Measurements from ENCODE around the gene MUS81. TPM values are rescaled to one million over a fixed set of nuclear protein-coding genes. Genes with fewer than 3 reads are reported as not detected.

MUS81 gene
- total RNA-seq, 4 donors from 2014 or later: 19.9 to 41.8 (median 30.2) TPM

DNA sequence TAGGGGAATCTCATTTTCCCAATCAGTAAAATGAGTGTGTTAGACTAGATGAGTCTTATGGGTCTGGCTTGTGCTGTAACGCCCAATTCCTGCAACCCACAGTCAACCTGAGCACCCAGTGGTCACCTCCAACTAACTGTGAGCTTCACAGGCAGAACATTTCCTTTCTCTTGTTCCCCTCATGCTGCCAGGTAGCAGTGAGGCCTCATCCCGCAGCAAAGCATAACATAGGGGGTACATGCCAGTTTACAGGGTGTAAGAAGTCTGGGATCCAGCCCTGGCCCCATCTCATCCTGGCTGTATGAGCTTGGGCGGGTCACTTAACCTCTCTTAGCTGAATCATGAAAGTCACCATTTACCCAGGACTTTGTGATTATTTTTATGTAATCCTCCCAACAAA, 8.7 kb downstream of the MUS81 start:
- no peak for TF ChIP-seq CTCF (IDR thresholded peaks at IDR 0.05; ENCODE audit: low read depth)

GRCh38 chr11:65869643-65870306, 9.5 kb downstream of the MUS81 start:
- no peak for TF ChIP-seq CTCF (IDR thresholded peaks at IDR 0.05; ENCODE audit: low read depth)

GRCh38 chr11:65870307-65870658, 10.1 kb downstream of the MUS81 start:
- TF ChIP-seq CTCF (IDR thresholded peaks at IDR 0.05; ENCODE audit: low read depth): no peak

DNA sequence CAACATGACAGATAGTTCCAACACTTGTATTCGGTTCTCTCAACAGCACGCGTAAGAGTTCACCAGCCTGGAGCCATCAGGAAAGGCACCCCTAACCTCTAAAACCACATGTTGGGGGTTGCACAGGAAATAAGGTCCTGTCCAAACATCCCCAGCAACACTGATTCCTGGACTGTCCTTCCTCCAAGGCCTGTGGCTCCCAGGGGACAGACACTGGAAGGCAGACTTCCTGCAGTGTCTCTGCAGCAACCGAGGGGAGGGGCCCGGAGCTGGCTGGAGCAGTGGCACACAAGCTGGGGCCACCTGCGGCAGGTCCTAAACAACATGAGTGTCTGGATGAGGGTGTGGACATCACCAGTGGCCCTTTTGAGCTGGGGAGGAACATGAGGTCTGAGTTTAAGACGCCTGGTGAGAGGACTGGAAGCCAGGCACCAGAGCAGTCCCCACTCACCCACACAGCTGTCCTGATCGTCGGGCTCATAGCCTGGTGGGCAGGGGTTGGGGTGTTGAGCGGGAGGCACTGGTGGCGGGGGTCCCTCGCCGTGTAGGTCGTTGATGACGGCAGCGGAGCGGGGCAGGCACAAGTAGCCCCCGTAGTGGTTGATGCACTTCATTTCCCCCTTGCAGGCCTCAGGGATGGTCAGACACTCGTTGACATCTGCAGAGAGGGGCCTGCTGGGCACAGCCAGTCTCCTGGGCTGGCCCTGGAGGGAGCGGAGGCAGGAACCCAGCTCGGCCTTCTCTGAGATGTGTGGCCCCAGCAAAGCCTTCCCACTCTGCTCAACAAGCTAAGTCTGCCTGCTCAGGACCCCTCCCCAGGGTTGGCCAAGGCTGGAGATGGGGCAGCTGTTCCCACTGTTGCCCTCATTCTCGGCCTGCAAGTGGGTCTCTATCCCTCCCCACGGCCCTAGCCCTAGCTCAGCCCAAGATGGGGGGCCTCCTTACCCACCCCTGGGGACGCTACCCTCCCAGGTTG, 10.8 kb downstream of the MUS81 start:
- no peak for TF ChIP-seq CTCF (IDR thresholded peaks at IDR 0.05; ENCODE audit: low read depth)

DNA sequence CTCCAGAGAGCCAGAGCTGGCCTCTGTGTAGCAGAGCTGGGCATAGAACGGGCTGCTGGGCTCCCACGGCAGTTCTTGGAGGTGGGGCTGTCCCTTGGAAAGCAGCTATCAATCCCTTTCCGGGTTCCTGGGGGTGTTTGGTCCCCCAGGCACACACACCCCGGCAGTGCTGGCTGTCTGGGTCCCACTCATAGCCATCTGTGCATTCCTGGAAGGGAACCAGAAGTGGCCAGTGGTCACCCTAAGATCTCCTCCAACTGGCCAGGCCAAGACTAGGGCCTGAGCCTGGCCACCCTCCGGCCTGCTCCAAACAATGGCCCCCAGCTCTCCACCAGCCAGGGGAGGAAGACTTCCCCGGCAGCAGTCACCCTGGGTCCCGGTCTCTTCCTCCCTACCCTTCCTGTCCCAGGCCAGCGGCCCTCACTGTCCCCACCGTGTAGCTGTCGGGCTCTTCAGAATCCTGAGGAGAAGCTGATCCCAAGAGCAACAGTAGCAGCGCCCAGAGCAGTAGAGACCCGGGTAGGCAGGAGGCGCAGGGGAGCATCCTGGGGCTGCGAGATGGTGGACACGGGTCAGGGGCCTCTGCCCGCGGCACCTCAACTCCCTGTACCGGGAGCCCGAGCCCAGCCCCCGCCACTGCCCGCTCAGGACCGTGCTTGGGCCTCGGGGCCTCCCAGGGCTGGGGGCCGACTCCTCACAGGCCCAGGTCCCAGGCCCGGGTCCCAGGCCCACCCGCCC, 11.7 kb downstream of the MUS81 start:
- no peak for TF ChIP-seq CTCF (IDR thresholded peaks at IDR 0.05; ENCODE audit: low read depth)

DNA sequence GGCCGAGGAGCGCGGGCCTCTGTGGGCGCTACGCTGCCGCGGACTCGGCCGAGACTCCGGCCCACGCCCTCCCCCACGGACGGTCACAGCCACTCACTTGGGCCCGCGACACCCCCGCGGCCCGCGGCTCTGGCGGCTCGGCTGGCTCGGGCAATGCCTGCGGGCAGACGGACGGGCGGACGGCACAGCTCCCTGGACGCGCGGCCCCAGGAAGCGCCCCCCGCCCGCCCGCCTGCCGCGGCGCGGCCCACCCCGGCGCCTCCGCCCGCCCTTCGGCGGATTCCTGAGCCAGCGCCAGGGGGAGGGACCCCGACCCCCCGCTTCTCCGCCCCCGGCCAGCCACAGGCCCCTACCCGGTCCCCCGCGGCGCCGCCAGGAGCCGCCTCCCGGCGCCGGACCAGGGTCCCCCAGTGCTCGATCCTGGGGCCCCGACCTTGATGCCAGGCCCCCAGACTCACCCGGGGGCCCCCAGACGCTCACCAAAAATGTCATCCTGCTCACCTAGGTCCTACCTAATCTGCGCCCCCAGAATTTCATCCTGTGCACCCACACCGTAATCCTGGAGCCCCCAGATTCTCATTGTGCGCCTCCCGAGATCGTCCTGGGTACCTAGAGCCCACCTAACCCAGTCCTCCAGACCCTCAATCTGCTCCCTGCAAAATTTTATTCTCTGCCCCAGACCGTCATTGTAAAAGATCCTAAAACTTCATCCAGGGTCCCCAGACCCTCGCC, 12.5 kb downstream of the MUS81 start, which contains the start of gene EFEMP2:
Gene EFEMP2, minus strand, starts transcription at position 215 of the 732 bp plus-strand sequence. CDS start 446 bp downstream, outside the sequence.
- TF ChIP-seq CTCF (IDR thresholded peaks at IDR 0.05; ENCODE audit: low read depth): no peak
